Testis (tissue), 2 donors: Measurements from ENCODE around the gene DPP9.

Source experiments
- POLR2A ChIP-seq: fragments of 450-650 bp; IDR thresholded peaks from one replicate; pipeline ENCODE4 v1.6.1; 2017; ENCODE audit warnings: antibody characterized with exemption, mild to moderate bottlenecking, moderate library complexity
- TF ChIP-seq, protein P1 (sequence below), 3 experiments: fragments of 450-650 bp in 2 of 3; fragments of 200-600 bp in 1 of 3; sonication (generic) in 1 of 3; IDR thresholded peaks; one replicate each; pipeline ENCODE4 v1.5.1; 2016 to 2019; ENCODE audit warnings: antibody characterized with exemption in 3 of 3, mild to moderate bottlenecking in 2 of 3, moderate library complexity in 1 of 3

DNA sequence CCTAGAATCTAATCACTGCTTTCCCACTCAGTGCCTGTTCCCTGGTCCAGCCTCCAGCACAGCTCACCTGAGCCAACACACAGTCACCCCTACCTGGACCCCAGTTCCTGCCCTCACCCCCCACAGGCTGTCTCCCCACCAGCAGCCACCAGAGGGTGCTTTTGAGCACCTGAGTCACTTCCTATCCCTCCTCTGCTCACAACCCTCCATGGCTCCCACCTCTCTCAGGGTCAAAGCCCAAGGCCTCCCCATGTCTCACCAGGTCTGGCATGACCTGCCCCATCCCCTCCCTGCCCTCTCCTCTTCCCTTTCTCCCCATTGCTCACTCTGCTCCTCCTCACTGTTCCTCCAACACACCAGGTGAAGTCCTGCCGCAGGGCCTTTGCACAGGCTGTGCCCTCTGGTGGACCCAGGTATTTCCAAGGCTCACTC lies 7.1 kb upstream of the DPP9 start:
- TF ChIP-seq, protein P1, sequence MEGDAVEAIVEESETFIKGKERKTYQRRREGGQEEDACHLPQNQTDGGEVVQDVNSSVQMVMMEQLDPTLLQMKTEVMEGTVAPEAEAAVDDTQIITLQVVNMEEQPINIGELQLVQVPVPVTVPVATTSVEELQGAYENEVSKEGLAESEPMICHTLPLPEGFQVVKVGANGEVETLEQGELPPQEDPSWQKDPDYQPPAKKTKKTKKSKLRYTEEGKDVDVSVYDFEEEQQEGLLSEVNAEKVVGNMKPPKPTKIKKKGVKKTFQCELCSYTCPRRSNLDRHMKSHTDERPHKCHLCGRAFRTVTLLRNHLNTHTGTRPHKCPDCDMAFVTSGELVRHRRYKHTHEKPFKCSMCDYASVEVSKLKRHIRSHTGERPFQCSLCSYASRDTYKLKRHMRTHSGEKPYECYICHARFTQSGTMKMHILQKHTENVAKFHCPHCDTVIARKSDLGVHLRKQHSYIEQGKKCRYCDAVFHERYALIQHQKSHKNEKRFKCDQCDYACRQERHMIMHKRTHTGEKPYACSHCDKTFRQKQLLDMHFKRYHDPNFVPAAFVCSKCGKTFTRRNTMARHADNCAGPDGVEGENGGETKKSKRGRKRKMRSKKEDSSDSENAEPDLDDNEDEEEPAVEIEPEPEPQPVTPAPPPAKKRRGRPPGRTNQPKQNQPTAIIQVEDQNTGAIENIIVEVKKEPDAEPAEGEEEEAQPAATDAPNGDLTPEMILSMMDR (IDR thresholded peaks at IDR 0.05): peak; percentile 12 to 25 (median 23)
- TF ChIP-seq POLR2A: no peak
